Measurements from ENCODE around the gene RGS12. TPM values are rescaled to one million over a fixed set of nuclear protein-coding genes. Genes with fewer than 3 reads are reported as not detected.

Gene RGS12
- polyA plus RNA-seq, 2 of the 4 experiments (the other 2 are of a cell fraction), result 7.4 to 8.9 TPM

- no peak overlapping the region for H3K4me3 ChIP-seq
- ATAC-seq (no peak), DNase-seq (ENCODE audit: low read depth in 1 of 2, low spot score in 1 of 2) (no peak), FAIRE-seq (no peak)
- H3K4me2 ChIP-seq, result no peak overlapping the region
- no peak overlapping the region for H3K27ac ChIP-seq
- H3K4me1 ChIP-seq, result no peaks in the 10 kb centered on the region
- TF ChIP-seq EP300 (IDR thresholded peaks at IDR 0.05), result no peak
- TF ChIP-seq, protein P1, sequence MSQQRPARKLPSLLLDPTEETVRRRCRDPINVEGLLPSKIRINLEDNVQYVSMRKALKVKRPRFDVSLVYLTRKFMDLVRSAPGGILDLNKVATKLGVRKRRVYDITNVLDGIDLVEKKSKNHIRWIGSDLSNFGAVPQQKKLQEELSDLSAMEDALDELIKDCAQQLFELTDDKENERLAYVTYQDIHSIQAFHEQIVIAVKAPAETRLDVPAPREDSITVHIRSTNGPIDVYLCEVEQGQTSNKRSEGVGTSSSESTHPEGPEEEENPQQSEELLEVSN (IDR thresholded peaks at IDR 0.05; ENCODE audit: borderline replicate concordance, low read depth), result no peak
- TF ChIP-seq POLR2A (IDR thresholded peaks at IDR 0.05; ENCODE audit: low read length), result no peak
- no peak for TF ChIP-seq MAFK (IDR thresholded peaks at IDR 0.05; ENCODE audit: partially characterized antibody)
- TF ChIP-seq RARB (CRISPR knock-in tag; IDR thresholded peaks at IDR 0.05), result no peak
- TF ChIP-seq ZC3H11A (IDR thresholded peaks at IDR 0.05), result no peak
- no peak for TF ChIP-seq CTCF (IDR thresholded peaks at IDR 0.05)
- no peak for TF ChIP-seq FOXS1 (CRISPR knock-in tag; IDR thresholded peaks at IDR 0.05)
- TF ChIP-seq, protein P2, sequence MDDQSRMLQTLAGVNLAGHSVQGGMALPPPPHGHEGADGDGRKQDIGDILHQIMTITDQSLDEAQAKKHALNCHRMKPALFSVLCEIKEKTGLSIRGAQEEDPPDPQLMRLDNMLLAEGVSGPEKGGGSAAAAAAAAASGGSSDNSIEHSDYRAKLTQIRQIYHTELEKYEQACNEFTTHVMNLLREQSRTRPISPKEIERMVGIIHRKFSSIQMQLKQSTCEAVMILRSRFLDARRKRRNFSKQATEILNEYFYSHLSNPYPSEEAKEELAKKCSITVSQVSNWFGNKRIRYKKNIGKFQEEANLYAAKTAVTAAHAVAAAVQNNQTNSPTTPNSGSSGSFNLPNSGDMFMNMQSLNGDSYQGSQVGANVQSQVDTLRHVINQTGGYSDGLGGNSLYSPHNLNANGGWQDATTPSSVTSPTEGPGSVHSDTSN (IDR thresholded peaks at IDR 0.05), result no peak
- no peak for TF ChIP-seq KDM1A (IDR thresholded peaks at IDR 0.05; ENCODE audit: low read depth)
- TF ChIP-seq, protein P3, sequence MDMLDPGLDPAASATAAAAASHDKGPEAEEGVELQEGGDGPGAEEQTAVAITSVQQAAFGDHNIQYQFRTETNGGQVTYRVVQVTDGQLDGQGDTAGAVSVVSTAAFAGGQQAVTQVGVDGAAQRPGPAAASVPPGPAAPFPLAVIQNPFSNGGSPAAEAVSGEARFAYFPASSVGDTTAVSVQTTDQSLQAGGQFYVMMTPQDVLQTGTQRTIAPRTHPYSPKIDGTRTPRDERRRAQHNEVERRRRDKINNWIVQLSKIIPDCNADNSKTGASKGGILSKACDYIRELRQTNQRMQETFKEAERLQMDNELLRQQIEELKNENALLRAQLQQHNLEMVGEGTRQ (IDR thresholded peaks at IDR 0.05), result no peak
- no peaks in the 10 kb centered on the region for H3K9me3 ChIP-seq
- ChIA-PET CTCF (no interaction called here), POLR2A (no interaction called here)
- 42% methylated on average over 3 of the region's 3 CpGs for WGBS (ENCODE audit: missing lambda C conversion rate)
Observed at GRCh38 chr4:3280466-3280865, 12.4 kb upstream of the RGS12 start.

DNA sequence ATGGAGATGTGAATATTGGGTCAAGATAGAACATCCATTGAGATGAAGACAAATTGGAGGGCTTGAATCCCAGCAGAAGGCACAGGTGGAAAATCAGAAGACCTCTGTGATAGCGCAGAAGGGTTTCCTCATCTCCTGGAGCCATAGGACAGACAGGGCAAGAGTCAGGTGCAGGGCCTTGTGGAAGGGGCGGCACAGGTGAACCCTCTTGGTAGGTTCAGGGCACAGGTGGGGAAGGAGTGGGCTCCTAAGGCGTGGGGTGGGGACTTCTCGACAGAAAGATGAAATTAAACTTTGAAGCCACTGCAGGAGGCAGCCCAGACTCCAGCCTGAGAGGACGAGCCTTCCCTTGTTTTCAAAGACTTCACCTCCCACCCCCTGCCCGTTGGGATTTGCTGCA lies 9.3 kb upstream of the RGS12 start:
- FAIRE-seq (no peak), ATAC-seq (no peak), DNase-seq (ENCODE audit: low read depth in 1 of 2, low spot score in 1 of 2) (no peak)
- no peak overlapping the region for H3K4me2 ChIP-seq
- no peaks in the 10 kb centered on the region for H3K4me1 ChIP-seq
- no peaks in the 10 kb centered on the region for H3K9me3 ChIP-seq
- no peak overlapping the region for H3K4me3 ChIP-seq
- ChIA-PET POLR2A (no interaction called here), CTCF (no interaction called here)
- 54% methylated on average over 4 of the region's 6 CpGs for WGBS (ENCODE audit: missing lambda C conversion rate)
- H3K27ac ChIP-seq, result no peak overlapping the region
- TF ChIP-seq MYC (IDR thresholded peaks at IDR 0.05; ENCODE audit: borderline replicate concordance, low read length) (no peak), KDM1A (IDR thresholded peaks at IDR 0.05; ENCODE audit: low read depth) (no peak), BHLHE40 (IDR thresholded peaks at IDR 0.05; ENCODE audit: low read depth, low read length) (no peak)
- TF ChIP-seq, protein P4, sequence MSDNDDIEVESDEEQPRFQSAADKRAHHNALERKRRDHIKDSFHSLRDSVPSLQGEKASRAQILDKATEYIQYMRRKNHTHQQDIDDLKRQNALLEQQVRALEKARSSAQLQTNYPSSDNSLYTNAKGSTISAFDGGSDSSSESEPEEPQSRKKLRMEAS (IDR thresholded peaks at IDR 0.05), result no peak

DNA sequence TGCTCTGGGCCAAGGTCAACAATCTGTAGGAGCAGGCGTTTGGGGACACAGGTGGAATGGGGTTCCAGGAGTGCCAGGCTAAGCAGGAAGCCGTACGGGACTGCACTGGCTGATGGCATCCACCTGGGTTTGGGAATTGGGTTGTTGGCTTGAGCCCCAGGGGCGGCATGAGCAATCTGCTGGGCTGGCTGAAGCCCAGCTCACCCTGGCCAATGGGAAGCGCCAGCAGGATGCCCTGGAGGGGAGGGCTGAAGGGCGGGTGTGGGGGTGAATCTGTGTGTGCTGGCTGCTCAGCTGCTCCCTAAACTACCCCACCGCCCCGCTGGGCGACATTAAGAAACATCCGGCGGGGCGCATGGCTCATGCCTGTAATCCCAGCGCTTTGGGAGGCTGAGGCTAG lies 8.9 kb upstream of the RGS12 start:
- Histone ChIP-seq H3K4me3 (no peak overlapping the region), H3K4me2 (no peak overlapping the region), H3K9me3 (no peaks in the 10 kb centered on the region), H3K4me1 (no peaks in the 10 kb centered on the region), H3K27ac (no peak overlapping the region)
- no peak for FAIRE-seq
- CTCF ChIA-PET, result no interaction called here
- no peak for DNase-seq (ENCODE audit: low read depth in 1 of 2, low spot score in 1 of 2)
- POLR2A ChIA-PET, result no interaction called here
- no peak for ATAC-seq
- WGBS (ENCODE audit: missing lambda C conversion rate), result 74% methylated on average over 11 of the region's 13 CpGs
- TF ChIP-seq EHMT2 (IDR thresholded peaks at IDR 0.05; ENCODE audit: low read depth), result no peak
- TF ChIP-seq, protein P2 (IDR thresholded peaks at IDR 0.05), result no peak
- no peak for TF ChIP-seq ZNF302 (CRISPR knock-in tag; IDR thresholded peaks at IDR 0.05)
- no peak for TF ChIP-seq HDAC2 (IDR thresholded peaks at IDR 0.05)
- no peak for TF ChIP-seq FOSL2 (IDR thresholded peaks at IDR 0.05)
- no peak for TF ChIP-seq FOSL2 (CRISPR knock-in tag; IDR thresholded peaks at IDR 0.05)
- TF ChIP-seq TFCP2L1 (CRISPR knock-in tag; IDR thresholded peaks at IDR 0.05), result no peak
- no peak for TF ChIP-seq ESRRA (IDR thresholded peaks at IDR 0.05; ENCODE audit: borderline replicate concordance, low read length)
- no peak for TF ChIP-seq REST (IDR thresholded peaks at IDR 0.05)
- no peak for TF ChIP-seq SMC3 (IDR thresholded peaks at IDR 0.05)
- TF ChIP-seq, protein P5, sequence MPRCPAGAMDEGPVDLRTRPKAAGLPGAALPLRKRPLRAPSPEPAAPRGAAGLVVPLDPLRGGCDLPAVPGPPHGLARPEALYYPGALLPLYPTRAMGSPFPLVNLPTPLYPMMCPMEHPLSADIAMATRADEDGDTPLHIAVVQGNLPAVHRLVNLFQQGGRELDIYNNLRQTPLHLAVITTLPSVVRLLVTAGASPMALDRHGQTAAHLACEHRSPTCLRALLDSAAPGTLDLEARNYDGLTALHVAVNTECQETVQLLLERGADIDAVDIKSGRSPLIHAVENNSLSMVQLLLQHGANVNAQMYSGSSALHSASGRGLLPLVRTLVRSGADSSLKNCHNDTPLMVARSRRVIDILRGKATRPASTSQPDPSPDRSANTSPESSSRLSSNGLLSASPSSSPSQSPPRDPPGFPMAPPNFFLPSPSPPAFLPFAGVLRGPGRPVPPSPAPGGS (IDR thresholded peaks at IDR 0.05), result no peak
- no peak for TF ChIP-seq RCOR1 (IDR thresholded peaks at IDR 0.05; ENCODE audit: low read depth, low read length)
- no peak for TF ChIP-seq CHD2 (IDR thresholded peaks at IDR 0.05; ENCODE audit: low read length, partially characterized antibody)

Measured in A549 (cell line).